Measurements from ENCODE around the gene UGT1A8. TPM values are rescaled to one million over a fixed set of nuclear protein-coding genes. Genes with fewer than 3 reads are reported as not detected.

UGT1A8 gene
- total and polyA plus RNA-seq, 2 donors (not counting 1 experiment from before 2014, with no cell fraction given) = not detected

DNA sequence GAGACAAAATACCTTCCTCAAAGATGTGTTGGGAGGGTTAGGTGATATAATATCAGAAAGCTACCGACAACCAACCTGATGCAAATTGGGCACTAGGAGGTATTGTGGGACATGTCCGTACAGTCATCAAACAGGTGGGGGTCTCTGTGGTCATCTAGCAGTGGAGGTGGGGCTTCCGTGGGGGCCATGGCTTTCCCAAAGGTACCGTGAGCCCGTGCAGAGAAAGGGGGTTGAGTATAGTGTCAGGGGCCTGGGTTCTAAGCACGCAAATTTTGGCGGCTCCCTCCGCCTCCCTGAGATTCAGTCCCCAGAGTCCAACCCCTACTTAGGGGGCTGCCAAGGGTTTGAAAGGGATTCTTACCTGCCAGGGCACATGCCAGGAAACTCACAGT, 204.3 kb downstream of the UGT1A8 start:
- DNase-seq (ENCODE audit: low read depth in 2 of 2) = no peak
- Histone ChIP-seq H3K27me3 (ENCODE audit: control insufficient read depth, insufficient read depth, low read length) (peaks cover 4% of the 10 kb centered on the region), H4K20me1 (ENCODE audit: control insufficient read depth, extremely low read depth, insufficient read depth, low read length) (no peaks in the 10 kb centered on the region), H3K9me3 (ENCODE audit: control insufficient read depth, insufficient read depth, low read depth, low read length) (no peaks in the 10 kb centered on the region), H3K4me2 (ENCODE audit: extremely low read depth, insufficient read depth, low read length) (no peak overlapping the region), H2AFZ (ENCODE audit: low read length) (no peak overlapping the region), H3K4me3 (replicated peaks in 1 of 4; ENCODE audit: control extremely low read depth in 1 of 4, insufficient read depth in 1 of 4, low read depth in 3 of 4, low read length in 4 of 4) (no peak overlapping the region), H3K36me3 (ENCODE audit: control insufficient read depth, insufficient read depth, low read length) (no peaks in the 10 kb centered on the region), H3K9ac (ENCODE audit: insufficient read depth, low read length) (no peak overlapping the region), H3K79me2 (ENCODE audit: control insufficient read depth, insufficient read depth, low read length) (no peaks in the 10 kb centered on the region), H3K4me1 (ENCODE audit: control insufficient read depth, extremely low read depth, insufficient read depth, low read length) (no peaks in the 10 kb centered on the region), H3K27ac (ENCODE audit: insufficient read depth, low read length) (no peak overlapping the region)
- TF ChIP-seq, protein P1, sequence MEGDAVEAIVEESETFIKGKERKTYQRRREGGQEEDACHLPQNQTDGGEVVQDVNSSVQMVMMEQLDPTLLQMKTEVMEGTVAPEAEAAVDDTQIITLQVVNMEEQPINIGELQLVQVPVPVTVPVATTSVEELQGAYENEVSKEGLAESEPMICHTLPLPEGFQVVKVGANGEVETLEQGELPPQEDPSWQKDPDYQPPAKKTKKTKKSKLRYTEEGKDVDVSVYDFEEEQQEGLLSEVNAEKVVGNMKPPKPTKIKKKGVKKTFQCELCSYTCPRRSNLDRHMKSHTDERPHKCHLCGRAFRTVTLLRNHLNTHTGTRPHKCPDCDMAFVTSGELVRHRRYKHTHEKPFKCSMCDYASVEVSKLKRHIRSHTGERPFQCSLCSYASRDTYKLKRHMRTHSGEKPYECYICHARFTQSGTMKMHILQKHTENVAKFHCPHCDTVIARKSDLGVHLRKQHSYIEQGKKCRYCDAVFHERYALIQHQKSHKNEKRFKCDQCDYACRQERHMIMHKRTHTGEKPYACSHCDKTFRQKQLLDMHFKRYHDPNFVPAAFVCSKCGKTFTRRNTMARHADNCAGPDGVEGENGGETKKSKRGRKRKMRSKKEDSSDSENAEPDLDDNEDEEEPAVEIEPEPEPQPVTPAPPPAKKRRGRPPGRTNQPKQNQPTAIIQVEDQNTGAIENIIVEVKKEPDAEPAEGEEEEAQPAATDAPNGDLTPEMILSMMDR (conservative IDR thresholded peaks at IDR 0.05 in 1 of 2, IDR thresholded peaks at IDR 0.05 in 1 of 2; ENCODE audit: low read depth in 1 of 2, low read length in 2 of 2) = no peak
- TF ChIP-seq EZH2 (IDR thresholded peaks at IDR 0.05; ENCODE audit: low read length, missing control alignments) = no peak

DNA sequence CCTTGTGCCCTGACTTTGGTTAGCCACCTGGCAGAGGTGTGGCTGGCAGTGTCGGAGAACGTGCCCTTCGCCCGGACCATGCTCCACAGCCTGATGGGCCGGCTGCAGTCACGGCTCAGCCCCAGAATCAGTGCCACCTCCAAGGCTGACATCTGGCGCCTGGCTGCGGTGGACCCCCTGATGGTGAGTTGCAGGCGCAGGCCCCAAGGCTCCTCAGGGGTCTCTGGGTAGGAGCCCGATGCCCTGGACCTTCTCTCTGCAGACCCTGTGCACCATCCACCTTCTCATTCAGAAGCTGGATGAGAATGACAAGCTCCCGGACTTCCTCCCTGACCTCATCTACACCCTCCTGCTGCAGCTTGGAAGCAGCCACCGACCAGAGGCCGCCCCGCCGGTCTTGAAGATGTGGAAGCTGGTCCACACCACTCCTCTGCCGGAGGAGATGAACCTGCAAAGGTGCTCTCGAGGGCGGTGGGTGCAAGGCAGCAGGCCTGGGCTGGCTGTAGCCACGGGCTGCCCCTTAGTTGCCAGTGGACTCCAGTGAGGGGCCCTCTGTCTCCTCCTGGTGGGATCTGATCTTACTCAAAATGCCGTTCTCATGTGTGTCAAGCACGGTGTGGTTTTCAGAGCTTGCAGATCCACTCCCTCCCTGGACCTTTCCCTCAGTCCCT, 204.8 kb downstream of the UGT1A8 start:
- H3K27ac ChIP-seq (ENCODE audit: insufficient read depth, low read length) = no peak overlapping the region
- no peaks in the 10 kb centered on the region for H3K9me3 ChIP-seq (ENCODE audit: control insufficient read depth, insufficient read depth, low read depth, low read length)
- no peak overlapping the region for H3K4me2 ChIP-seq (ENCODE audit: extremely low read depth, insufficient read depth, low read length)
- no peak for DNase-seq (ENCODE audit: low read depth in 2 of 2)
- no peaks in the 10 kb centered on the region for H3K79me2 ChIP-seq (ENCODE audit: control insufficient read depth, insufficient read depth, low read length)
- H2AFZ ChIP-seq (ENCODE audit: low read length) = no peak overlapping the region
- no peaks in the 10 kb centered on the region for H4K20me1 ChIP-seq (ENCODE audit: control insufficient read depth, extremely low read depth, insufficient read depth, low read length)
- H3K36me3 ChIP-seq (ENCODE audit: control insufficient read depth, insufficient read depth, low read length) = no peaks in the 10 kb centered on the region
- TF ChIP-seq, protein P1 (conservative IDR thresholded peaks at IDR 0.05 in 1 of 2, IDR thresholded peaks at IDR 0.05 in 1 of 2; ENCODE audit: low read depth in 1 of 2, low read length in 2 of 2) = no peak
- no peak for TF ChIP-seq EZH2 (IDR thresholded peaks at IDR 0.05; ENCODE audit: low read length, missing control alignments)
- H3K9ac ChIP-seq (ENCODE audit: insufficient read depth, low read length) = no peak overlapping the region
- peaks cover 4% of the 10 kb centered on the region for H3K27me3 ChIP-seq (ENCODE audit: control insufficient read depth, insufficient read depth, low read length)
- no peaks in the 10 kb centered on the region for H3K4me1 ChIP-seq (ENCODE audit: control insufficient read depth, extremely low read depth, insufficient read depth, low read length)
- no peak overlapping the region for H3K4me3 ChIP-seq (replicated peaks in 1 of 4; ENCODE audit: control extremely low read depth in 1 of 4, insufficient read depth in 1 of 4, low read depth in 3 of 4, low read length in 4 of 4)

Other genes starting within 250 kb of the UGT1A8 start
- 34.9 and 40.6 TPM in 2 replicates for gene USP40, start 50.9 kb upstream of the UGT1A8 start, total RNA-seq
- gene USP40, start 50.9 kb upstream of the UGT1A8 start, polyA plus RNA-seq = 18.9 and 26.2 TPM in 2 replicates
- gene UGT1A10, start 18.8 kb downstream of the UGT1A8 start, total RNA-seq = not detected in 2 replicates
- gene UGT1A10, start 18.8 kb downstream of the UGT1A8 start, polyA plus RNA-seq = not detected in 2 replicates
- not detected in 2 replicates for gene UGT1A9, start 54.3 kb downstream of the UGT1A8 start, total RNA-seq
- gene UGT1A9, start 54.3 kb downstream of the UGT1A8 start, polyA plus RNA-seq = not detected in 2 replicates
- not detected in 2 replicates for gene UGT1A7, start 64.3 kb downstream of the UGT1A8 start, total RNA-seq
- not detected in 2 replicates for gene UGT1A7, start 64.3 kb downstream of the UGT1A8 start, polyA plus RNA-seq
- not detected in 2 replicates for gene UGT1A6, start 75.3 kb downstream of the UGT1A8 start, total RNA-seq
- gene UGT1A6, start 75.3 kb downstream of the UGT1A8 start, polyA plus RNA-seq = not detected in 2 replicates
- not detected in 2 replicates for gene UGT1A5, start 95.3 kb downstream of the UGT1A8 start, total RNA-seq
- not detected in 2 replicates for gene UGT1A5, start 95.3 kb downstream of the UGT1A8 start, polyA plus RNA-seq
- not detected in 2 replicates for gene UGT1A4, start 101.1 kb downstream of the UGT1A8 start, total RNA-seq
- not detected in 2 replicates for gene UGT1A4, start 101.1 kb downstream of the UGT1A8 start, polyA plus RNA-seq
- gene UGT1A3, start 111.4 kb downstream of the UGT1A8 start, total RNA-seq = not detected in 2 replicates
- not detected in 2 replicates for gene UGT1A3, start 111.4 kb downstream of the UGT1A8 start, polyA plus RNA-seq
- gene UGT1A1, start 142.6 kb downstream of the UGT1A8 start, total RNA-seq = not detected in 2 replicates
- gene UGT1A1, start 142.6 kb downstream of the UGT1A8 start, polyA plus RNA-seq = not detected in 2 replicates
- gene MROH2A, start 160.7 kb downstream of the UGT1A8 start, total RNA-seq = not detected in 2 replicates
- gene MROH2A, start 160.7 kb downstream of the UGT1A8 start, polyA plus RNA-seq = not detected in 2 replicates
- 0.26 and 5.8 TPM in 2 replicates for gene HJURP, start 236.9 kb downstream of the UGT1A8 start, total RNA-seq
- gene HJURP, start 236.9 kb downstream of the UGT1A8 start, polyA plus RNA-seq = 6.2 and 28.3 TPM in 2 replicates